ENCODE measurements around the gene SLC66A2.

The SLC66A2 gene

DNA sequence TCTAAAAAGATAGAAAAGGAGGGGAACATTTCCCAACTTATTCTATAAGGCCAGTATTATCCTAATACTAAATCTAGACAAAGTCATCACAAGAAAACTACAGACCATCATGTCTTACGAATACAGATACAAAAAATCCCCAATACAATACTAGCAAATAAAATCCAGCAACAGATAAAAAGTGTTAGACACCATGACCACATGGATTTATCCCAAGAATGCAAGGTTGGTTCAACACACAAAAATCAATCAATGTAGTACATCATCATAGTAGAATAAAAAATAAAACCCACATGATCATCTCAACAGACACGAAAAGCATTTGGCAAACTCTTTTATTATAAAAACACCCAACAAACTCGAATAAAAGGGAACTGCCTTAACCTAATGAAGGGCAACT is 18.5 kb downstream of the SLC66A2 start:
- H3K4me2 ChIP-seq (ENCODE audit: low read depth, low read length, poor library complexity, severe bottlenecking), result no peak overlapping the region
- H3K27me3 ChIP-seq (ENCODE audit: insufficient read depth, low read length, poor library complexity, severe bottlenecking), result no peaks in the 10 kb centered on the region
- H3K36me3 ChIP-seq (ENCODE audit: insufficient read depth, low read length), result peaks cover 55% of the 10 kb centered on the region
- H3K4me1 ChIP-seq (ENCODE audit: insufficient read depth, low read length, poor library complexity, severe bottlenecking), result no peaks in the 10 kb centered on the region
- H4K20me1 ChIP-seq (ENCODE audit: insufficient read depth, low read length, poor library complexity, severe bottlenecking), result no peaks in the 10 kb centered on the region
- H3K9me3 ChIP-seq (ENCODE audit: insufficient read depth, low read depth, low read length), result peaks cover 15% of the 10 kb centered on the region; the same call in 1 of the 2 replicates
- TF ChIP-seq, protein P1, sequence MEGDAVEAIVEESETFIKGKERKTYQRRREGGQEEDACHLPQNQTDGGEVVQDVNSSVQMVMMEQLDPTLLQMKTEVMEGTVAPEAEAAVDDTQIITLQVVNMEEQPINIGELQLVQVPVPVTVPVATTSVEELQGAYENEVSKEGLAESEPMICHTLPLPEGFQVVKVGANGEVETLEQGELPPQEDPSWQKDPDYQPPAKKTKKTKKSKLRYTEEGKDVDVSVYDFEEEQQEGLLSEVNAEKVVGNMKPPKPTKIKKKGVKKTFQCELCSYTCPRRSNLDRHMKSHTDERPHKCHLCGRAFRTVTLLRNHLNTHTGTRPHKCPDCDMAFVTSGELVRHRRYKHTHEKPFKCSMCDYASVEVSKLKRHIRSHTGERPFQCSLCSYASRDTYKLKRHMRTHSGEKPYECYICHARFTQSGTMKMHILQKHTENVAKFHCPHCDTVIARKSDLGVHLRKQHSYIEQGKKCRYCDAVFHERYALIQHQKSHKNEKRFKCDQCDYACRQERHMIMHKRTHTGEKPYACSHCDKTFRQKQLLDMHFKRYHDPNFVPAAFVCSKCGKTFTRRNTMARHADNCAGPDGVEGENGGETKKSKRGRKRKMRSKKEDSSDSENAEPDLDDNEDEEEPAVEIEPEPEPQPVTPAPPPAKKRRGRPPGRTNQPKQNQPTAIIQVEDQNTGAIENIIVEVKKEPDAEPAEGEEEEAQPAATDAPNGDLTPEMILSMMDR (conservative IDR thresholded peaks at IDR 0.05; ENCODE audit: low read length), result no peak
- TF ChIP-seq EZH2phosphoT487 (IDR thresholded peaks at IDR 0.05; ENCODE audit: borderline replicate concordance), result no peak
- no peaks in the 10 kb centered on the region for H3F3A ChIP-seq (ENCODE audit: low read depth)
- H2AFZ ChIP-seq (ENCODE audit: low read length), result no peak overlapping the region
- H3K4me3 ChIP-seq (ENCODE audit: low read length, poor library complexity, severe bottlenecking), result no peak overlapping the region
- H3K9me2 ChIP-seq (replicated peaks; ENCODE audit: low read depth, low read length), result no peaks in the 10 kb centered on the region
- no peak overlapping the region for H3K9ac ChIP-seq (ENCODE audit: low read depth, low read length, poor library complexity, severe bottlenecking)
- H3K79me2 ChIP-seq (ENCODE audit: insufficient read depth, low read length), result peaks cover 45% of the 10 kb centered on the region

GRCh38 chr18:79931475-79931874 is 20.0 kb downstream of the SLC66A2 start:
- Histone ChIP-seq H3K36me3 (ENCODE audit: insufficient read depth, low read length) (peaks cover 45% of the 10 kb centered on the region), H2AFZ (ENCODE audit: low read length) (no peak overlapping the region), H3K9me3 (ENCODE audit: insufficient read depth, low read depth, low read length) (peaks cover 15% of the 10 kb centered on the region; the same call in 1 of the 2 replicates), H4K20me1 (ENCODE audit: insufficient read depth, low read length, poor library complexity, severe bottlenecking) (no peaks in the 10 kb centered on the region), H3K4me1 (ENCODE audit: insufficient read depth, low read length, poor library complexity, severe bottlenecking) (no peaks in the 10 kb centered on the region), H3K27me3 (ENCODE audit: insufficient read depth, low read length, poor library complexity, severe bottlenecking) (no peaks in the 10 kb centered on the region), H3F3A (ENCODE audit: low read depth) (no peaks in the 10 kb centered on the region), H3K4me2 (ENCODE audit: low read depth, low read length, poor library complexity, severe bottlenecking) (no peak overlapping the region), H3K4me3 (ENCODE audit: low read length, poor library complexity, severe bottlenecking) (no peak overlapping the region), H3K79me2 (ENCODE audit: insufficient read depth, low read length) (peaks cover 32% of the 10 kb centered on the region), H3K9ac (ENCODE audit: low read depth, low read length, poor library complexity, severe bottlenecking) (no peak overlapping the region), H3K9me2 (replicated peaks; ENCODE audit: low read depth, low read length) (no peaks in the 10 kb centered on the region)
- TF ChIP-seq, protein P1 (conservative IDR thresholded peaks at IDR 0.05; ENCODE audit: low read length), result no peak
- no peak for TF ChIP-seq EZH2phosphoT487 (IDR thresholded peaks at IDR 0.05; ENCODE audit: borderline replicate concordance)

GRCh38 chr18:79930020-79930642 is 21.3 kb downstream of the SLC66A2 start:
- H3K36me3 ChIP-seq (ENCODE audit: insufficient read depth, low read length), result peaks cover 36% of the 10 kb centered on the region
- no peak overlapping the region for H3K4me3 ChIP-seq (ENCODE audit: low read length, poor library complexity, severe bottlenecking)
- no peaks in the 10 kb centered on the region for H3F3A ChIP-seq (ENCODE audit: low read depth)
- no peaks in the 10 kb centered on the region for H3K4me1 ChIP-seq (ENCODE audit: insufficient read depth, low read length, poor library complexity, severe bottlenecking)
- H3K79me2 ChIP-seq (ENCODE audit: insufficient read depth, low read length), result peaks cover 28% of the 10 kb centered on the region
- TF ChIP-seq, protein P1 (conservative IDR thresholded peaks at IDR 0.05; ENCODE audit: low read length), result no peak
- no peak for TF ChIP-seq EZH2phosphoT487 (IDR thresholded peaks at IDR 0.05; ENCODE audit: borderline replicate concordance)
- no peak overlapping the region for H2AFZ ChIP-seq (ENCODE audit: low read length)
- H3K9me3 ChIP-seq (ENCODE audit: insufficient read depth, low read depth, low read length), result peaks cover 15% of the 10 kb centered on the region; the same call in 1 of the 2 replicates
- H4K20me1 ChIP-seq (ENCODE audit: insufficient read depth, low read length, poor library complexity, severe bottlenecking), result no peaks in the 10 kb centered on the region
- no peaks in the 10 kb centered on the region for H3K9me2 ChIP-seq (replicated peaks; ENCODE audit: low read depth, low read length)
- H3K27me3 ChIP-seq (ENCODE audit: insufficient read depth, low read length, poor library complexity, severe bottlenecking), result no peaks in the 10 kb centered on the region
- no peak overlapping the region for H3K9ac ChIP-seq (ENCODE audit: low read depth, low read length, poor library complexity, severe bottlenecking)
- no peak overlapping the region for H3K4me2 ChIP-seq (ENCODE audit: low read depth, low read length, poor library complexity, severe bottlenecking)
